ENCODE data around the gene TDRD6.
"Not testable (repeated sequence)": the region's sequence is repeated elsewhere in the genome, so short reads cannot be mapped to it uniquely, and the experiment has no call there.

TDRD6 gene

GRCh38 chr6:46688966-46689335 lies 1.3 kb downstream of the TDRD6 start:
- FAIRE-seq, result no peak

DNA sequence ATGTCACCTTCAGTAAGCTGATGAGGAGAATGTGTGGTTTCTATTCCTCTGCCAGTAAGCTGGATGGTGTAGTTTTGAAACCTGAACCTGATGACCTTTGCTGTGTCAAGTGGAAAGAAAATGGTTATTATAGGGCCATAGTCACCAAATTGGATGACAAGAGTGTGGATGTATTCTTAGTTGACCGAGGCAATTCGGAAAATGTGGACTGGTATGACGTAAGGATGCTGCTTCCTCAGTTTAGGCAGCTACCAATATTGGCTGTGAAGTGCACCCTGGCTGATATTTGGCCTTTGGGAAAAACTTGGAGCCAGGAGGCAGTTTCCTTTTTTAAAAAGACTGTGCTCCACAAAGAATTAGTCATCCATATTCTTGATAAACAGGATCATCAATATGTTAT lies 2.0 kb downstream of the TDRD6 start:
- no peak for FAIRE-seq

GRCh38 chr6:46690141-46690755 lies 2.6 kb downstream of the TDRD6 start:
- FAIRE-seq, result no peak

DNA sequence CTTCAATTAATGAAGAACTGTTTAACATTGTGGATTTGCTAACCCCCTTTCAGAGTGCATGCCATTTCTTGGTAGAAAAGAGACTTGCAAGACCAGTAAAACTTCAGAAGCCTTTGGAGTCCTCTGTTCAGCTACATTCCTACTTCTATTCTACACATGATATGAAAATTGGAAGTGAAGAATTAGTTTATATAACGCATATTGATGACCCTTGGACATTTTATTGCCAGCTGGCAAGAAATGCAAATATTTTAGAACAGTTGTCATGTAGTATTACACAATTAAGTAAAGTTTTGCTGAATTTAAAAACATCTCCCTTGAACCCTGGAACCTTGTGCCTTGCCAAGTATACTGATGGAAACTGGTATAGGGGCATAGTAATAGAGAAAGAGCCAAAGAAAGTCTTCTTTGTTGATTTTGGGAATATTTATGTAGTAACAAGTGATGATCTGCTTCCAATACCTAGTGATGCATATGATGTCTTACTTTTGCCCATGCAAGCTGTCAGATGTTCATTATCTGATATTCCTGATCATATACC lies 3.3 kb downstream of the TDRD6 start:
- FAIRE-seq, result no peak

DNA sequence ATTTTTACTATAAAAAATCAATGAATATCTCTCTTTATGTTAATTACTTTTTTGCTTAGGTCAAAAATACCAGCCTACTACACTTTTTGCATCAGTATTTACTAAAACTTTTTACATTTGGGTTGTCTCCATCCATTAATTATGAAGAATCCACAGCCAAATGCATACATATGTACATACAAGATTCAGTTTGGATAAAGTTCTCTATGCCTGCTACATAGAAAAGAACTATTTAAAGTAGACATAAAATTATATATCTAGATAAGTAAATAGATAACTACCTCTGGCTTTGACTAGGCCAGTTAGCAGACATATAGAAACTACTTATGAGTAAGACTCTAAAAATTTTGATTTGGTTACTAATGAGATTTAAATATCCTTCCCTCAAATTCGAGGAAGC lies 12.3 kb downstream of the TDRD6 start:
- no peak for FAIRE-seq

- no peak for FAIRE-seq
Measured at GRCh38 chr6:46704562-46704961, 16.9 kb downstream of the TDRD6 start.

- no peak for FAIRE-seq
Measured at GRCh38 chr6:46706464-46706863, 18.8 kb downstream of the TDRD6 start.

DNA sequence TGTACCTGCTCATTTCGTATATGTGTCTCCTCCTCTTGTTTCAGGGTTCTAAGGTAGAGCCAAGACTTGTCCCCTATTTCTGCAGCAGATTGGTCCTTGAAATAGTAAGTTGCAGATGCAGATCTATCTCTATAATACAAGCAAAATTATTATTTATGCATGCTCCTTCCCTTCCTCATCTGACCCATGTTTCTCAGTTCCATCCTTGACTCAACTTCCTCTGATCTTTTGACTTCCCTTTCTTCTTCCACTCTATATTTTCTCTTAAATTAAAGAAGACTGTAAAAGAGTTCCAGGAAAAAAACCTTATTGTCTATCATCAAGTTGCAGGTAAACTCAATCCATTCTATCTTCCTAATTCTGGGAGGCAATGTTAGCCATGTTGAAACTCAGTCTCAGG lies 23.8 kb downstream of the TDRD6 start:
- no peak for FAIRE-seq

GRCh38 chr6:46715141-46715540 lies 27.5 kb downstream of the TDRD6 start:
- no peak for FAIRE-seq

GRCh38 chr6:46719099-46719498 lies 31.4 kb downstream of the TDRD6 start:
- no peak for FAIRE-seq

DNA sequence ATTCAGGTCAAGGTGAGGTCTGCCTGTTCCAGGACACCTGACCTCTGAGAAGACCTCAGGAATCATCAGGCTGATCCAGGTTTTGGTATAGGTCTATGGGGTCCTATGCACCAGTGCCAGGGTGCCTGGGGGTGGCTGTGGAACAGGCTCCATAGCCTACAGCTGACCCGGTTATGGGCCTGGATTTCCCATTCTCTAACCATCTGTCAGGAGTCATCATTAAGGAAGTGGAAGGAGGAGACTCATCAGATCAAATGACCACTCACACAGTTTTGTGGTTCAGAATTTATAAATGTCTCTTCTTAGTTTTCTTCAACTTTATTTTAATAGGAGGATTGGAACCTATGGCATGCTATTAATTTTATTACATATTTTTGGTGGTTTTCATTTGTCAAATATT lies 32.7 kb downstream of the TDRD6 start:
- no peak for FAIRE-seq

DNA sequence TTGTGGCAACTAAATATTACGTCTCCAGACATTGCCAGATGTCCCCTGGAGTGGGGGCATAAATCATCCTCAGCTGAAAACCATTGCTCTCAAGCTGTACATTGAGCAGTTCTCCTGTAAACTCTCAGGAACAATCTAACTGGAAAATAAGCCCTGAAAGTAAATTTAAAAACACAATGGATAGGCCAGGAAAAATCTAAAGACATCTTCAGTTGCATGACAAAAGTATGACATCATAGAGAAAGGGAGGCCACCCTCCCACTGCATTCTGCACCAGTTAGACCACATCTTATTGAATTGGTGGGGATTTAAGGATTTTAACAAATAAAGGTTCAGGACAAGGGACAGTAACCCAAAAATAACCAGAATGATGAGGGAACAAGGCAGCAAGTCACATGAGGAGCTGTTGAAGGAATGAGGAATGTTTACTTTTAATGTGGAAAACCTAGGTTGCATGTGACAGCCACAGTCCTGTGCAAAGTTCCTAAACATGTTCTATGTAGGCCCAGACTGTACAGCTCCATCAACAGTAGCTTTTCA lies 42.2 kb downstream of the TDRD6 start:
- no peak for FAIRE-seq

GRCh38 chr6:46730921-46731461 lies 43.3 kb downstream of the TDRD6 start:
- FAIRE-seq, result no peak

DNA sequence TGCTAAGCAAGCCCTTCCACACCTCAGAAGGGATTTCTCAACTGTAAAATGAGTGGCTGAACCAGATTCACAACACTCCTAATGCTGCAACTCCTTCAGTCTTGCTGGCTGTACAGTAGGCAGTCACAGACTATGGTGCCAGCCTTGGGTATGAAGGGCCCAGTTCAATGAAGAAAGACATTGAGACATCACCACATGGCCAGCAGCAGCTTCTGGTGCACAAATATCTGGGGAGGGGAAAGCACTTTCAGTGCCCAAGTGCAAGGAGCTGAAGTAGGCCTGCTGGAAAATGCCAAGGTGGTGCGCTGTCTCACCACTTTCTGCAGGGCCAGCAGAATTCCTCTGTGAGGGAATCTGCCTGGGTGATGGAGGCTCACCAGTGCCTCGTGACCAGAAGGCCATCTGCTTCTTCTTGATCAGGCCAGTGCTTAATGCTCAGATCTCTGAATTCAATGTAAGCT lies 45.7 kb downstream of the TDRD6 start:
- FAIRE-seq, result no peak

DNA sequence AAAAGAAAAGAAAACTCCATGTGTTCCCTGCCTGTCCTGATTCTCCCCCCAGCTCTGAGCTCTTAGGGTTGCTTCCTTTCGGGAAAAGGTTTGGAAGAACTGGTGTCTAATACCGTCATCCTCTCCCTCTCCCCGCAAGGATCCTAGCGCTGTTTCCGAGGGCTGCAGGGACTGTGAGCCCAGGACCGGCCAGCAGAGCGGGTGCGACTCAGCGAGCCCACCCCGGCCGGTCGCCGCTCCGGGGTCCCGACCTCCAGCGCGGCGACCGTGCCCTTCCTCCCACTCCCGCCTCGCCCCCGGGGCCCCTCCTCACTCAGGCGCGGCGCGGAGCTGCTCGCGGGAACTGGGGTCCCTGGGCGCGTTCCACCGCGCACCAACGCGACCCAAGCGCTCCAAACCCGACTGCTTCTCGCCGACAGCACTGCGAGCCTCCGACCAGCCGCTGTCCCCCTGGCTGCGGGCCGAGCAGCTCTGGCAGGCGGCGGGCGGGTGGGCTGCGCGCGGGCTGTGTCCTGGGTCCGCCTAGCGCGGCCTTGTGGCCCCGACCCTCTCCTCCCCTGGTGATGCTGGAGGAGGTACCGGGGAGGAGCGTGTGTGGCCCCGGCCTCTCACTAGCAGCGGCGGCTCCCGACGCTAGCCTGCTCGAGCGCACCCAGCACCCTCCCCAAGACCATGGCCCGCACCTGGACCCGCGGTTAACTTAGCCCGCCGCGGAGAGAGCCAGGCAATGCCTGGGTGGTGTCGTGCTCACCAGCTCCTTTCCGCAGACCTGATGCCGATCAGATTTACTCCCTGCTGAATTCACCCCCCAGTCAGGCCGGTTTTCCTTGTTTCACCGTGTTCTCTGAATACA lies 47.4 kb downstream of the TDRD6 start, which contains the start of gene PLA2G7:
TSS of gene PLA2G7 (minus strand) at position 509 of the 853 bp plus-strand sequence. CDS start 12,484 bp downstream, outside the sequence.
- FAIRE-seq, result no peak

- FAIRE-seq, result no peak
Measured at GRCh38 chr6:46735720-46736031, 48.0 kb downstream of the TDRD6 start.

DNA sequence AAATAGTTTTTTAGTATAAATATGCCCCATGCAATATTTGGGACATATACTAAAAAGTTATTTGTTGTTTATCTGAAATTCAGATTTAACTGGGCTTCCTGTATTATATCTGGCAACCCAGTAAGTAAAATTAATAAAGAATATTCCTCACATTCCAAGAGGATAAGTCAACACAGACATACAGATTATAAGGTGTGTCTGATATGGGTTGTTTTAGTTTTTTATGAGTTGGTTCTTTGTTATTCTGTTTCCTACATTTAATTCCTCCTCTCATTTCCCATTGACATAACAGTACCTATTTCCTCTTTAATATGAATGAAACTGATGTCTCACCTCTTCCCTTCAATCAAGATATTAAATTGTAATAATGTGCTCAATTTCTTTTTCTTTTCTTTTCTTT lies 49.2 kb downstream of the TDRD6 start:
- no peak for FAIRE-seq

DNA sequence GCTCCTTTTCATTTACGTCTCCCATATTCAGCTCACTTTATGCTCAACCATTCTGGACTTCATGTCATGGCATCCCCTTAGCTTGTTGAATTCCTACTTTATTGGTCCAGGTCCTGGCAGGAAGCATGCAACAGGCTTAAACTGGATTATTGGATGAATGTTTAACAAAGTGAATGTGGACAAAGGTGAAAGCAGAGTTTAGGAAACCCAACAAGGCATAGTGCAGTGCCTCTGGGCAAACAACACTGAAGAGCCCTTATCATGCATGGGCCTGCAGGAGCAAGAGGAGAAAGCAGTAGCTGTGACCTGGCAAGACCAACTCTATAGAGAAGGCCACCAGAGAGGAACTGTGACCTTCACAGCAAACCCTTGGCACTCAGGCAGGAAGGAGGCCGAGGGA lies 53.8 kb downstream of the TDRD6 start:
- FAIRE-seq, result no peak

- FAIRE-seq, result no peak
Measured at GRCh38 chr6:46741910-46742309, 54.2 kb downstream of the TDRD6 start.

DNA sequence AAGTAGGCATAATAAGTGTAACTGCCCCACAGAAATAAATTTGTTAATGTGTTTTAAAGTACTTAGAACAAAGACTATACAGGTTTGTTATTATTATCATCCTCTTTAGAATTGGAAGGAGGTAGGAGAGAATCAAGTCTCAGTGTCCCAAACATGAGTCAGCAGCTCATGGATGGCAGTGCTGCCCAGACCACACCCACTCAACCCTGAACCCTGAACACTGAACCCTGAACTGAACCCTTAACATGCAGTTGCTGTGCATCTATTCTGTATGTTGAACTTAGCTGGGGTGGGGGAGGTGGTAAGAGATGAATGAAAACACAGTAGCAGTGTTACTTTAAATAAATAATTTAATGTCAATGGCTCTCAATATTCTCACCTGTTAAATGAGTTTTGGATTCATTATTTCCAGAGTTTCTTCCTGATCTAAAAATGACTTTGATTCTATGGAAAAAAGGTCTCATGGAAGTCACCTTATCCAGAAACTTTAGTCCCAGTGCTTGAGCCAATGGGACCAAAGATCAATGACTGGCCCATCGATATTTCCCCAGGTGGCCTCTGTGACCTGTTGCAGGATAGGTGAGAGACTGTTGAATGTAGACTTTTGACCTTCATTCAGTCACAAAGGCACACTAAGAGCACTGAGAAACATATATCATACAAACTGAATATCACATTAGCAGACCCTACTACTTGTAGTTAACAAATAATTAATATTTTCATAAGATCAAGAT lies 55.9 kb downstream of the TDRD6 start:
- FAIRE-seq, result no peak

DNA sequence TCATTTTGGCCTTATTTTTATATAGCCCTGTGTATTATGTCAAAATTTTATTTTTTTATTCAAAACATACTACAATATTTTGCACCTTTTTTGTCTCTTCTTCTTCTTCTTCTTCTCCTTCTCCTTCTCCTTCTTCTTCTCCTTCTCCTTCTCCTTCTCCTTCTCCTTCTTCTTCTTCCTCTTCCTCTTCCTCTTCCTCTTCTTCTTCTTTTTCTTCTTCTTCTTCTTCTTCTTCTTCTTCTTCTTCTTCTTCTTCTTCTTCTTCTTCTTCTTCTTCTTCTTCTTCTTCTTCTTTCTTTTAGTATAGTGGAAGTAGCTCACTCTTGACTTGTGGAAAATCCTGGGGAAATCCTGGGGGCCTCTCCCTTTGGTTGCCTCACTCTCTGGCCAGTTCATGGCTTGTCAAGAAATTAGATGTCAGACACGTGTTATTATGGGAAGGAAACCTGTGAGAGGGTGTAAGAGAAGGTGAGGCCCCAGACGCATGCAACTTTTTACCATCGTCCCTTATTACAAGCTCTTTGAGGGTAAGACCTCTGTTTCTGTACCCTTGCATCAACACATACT lies 56.6 kb downstream of the TDRD6 start:
- FAIRE-seq, result not testable (repeated sequence)

DNA sequence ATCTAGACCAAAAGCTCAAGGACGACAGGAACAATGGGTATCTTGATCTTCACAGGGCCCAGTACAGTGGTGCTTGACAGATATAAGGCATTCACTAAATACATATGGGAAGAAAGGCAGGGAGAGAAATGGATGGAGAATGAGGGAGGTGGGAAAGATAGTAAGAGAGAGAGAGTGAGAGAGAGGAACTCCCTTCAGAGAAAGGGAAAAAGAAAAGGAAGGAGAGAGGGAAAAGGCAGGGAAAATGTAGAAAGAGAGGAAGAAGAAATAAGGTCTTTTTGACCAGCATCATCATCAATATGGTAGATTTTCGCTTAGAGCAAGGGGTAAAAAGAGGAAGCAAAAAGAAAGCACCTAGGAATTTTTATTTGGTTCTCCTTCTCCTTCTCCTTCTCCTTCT lies 58.3 kb downstream of the TDRD6 start:
- FAIRE-seq, result no peak

- no peak for FAIRE-seq
Measured at GRCh38 chr6:46746696-46747095, 59.0 kb downstream of the TDRD6 start, which contains the start of gene ANKRD66. ANKRD66 (plus strand) TSS chr6:46746933; CDS start chr6:46751949, 5,016 bp downstream.
